GM23338 (cell line): ENCODE measurements around the gene VEGFB. TPM values are rescaled to one million over a fixed set of nuclear protein-coding genes. Genes with fewer than 3 reads are reported as not detected.
A peak's percentile ranks its signal among the peaks of the same experiment; 100 is the strongest.

ENCODE experiments used
- ATAC-seq: fragments of 200-7000 bp; cut with Tn5 transposase; 3 replicates; pipeline ENCODE4 v1.9.1; 2020
- DNase-seq: peaks from one replicate; pipeline ENCODE4 v3.0.0-alpha.2; 2015; ENCODE audit warnings: low spot score
- H2AFZ ChIP-seq: fragments of 200-600 bp; sonication (generic); 2 replicates; pipeline ENCODE4 v1.8.0; 2016; ENCODE audit warnings: antibody characterized with exemption, mild to moderate bottlenecking, moderate library complexity
- H3F3A ChIP-seq: fragments of 200-600 bp; sonication (generic); replicated peaks from 2 replicates; pipeline ENCODE4 v1.8.0; 2017; ENCODE audit warnings: antibody characterized with exemption, mixed run types, low read depth
- H3K27ac ChIP-seq: fragments of 200-600 bp; sonication (generic); 2 replicates; pipeline ENCODE4 v1.6.1; 2016; ENCODE audit warnings: low read depth
- H3K27me3 ChIP-seq: fragments of 200-600 bp; sonication (generic); 2 replicates; pipeline ENCODE4 v1.8.0; 2016; ENCODE audit warnings: mild to moderate bottlenecking, mixed run types, moderate library complexity; ENCODE audit not compliant: insufficient read depth
- H3K36me3 ChIP-seq: fragments of 200-600 bp; sonication (generic); 2 replicates; pipeline ENCODE4 v1.8.0; 2016; ENCODE audit warnings: mild to moderate bottlenecking; ENCODE audit not compliant: insufficient read depth
- H3K4me1 ChIP-seq: fragments of 200-600 bp; sonication (generic); 2 replicates; pipeline ENCODE4 v1.8.0; 2016; ENCODE audit warnings: mild to moderate bottlenecking, moderate library complexity; ENCODE audit not compliant: insufficient read depth
- H3K4me2 ChIP-seq: fragments of 200-600 bp; sonication (generic); 2 replicates; pipeline ENCODE4 v1.7.1; 2017; ENCODE audit warnings: mixed run types
- H3K4me3 ChIP-seq: fragments of 200-600 bp; sonication (generic); 2 replicates; pipeline ENCODE4 v1.6.1; 2016; ENCODE audit warnings: mixed run types
- H3K79me2 ChIP-seq: fragments of 200-600 bp; sonication (generic); replicated peaks from 2 replicates; pipeline ENCODE4 v1.8.0; 2017; ENCODE audit warnings: mild to moderate bottlenecking; ENCODE audit not compliant: insufficient read depth
- H3K9me2 ChIP-seq: fragments of 200-600 bp; sonication (generic); 2 replicates; pipeline ENCODE4 v1.8.0; 2017; ENCODE audit not compliant: insufficient read depth
- H4K20me1 ChIP-seq: fragments of 200-600 bp; sonication (generic); replicated peaks from 2 replicates; pipeline ENCODE4 v1.8.0; 2017; ENCODE audit warnings: mild to moderate bottlenecking; ENCODE audit not compliant: insufficient read depth
- H3K27ac Mint-ChIP-seq: 2 replicates; pipeline ENCODE4 v1.8.0; 2020; ENCODE audit warnings: inconsistent platforms, mild to moderate bottlenecking, moderate library complexity, mixed read lengths
- H3K27me3 Mint-ChIP-seq: 3 replicates; pipeline ENCODE4 v1.8.0; 2022; ENCODE audit warnings: low read depth, mild to moderate bottlenecking, moderate library complexity, mixed read lengths, inconsistent platforms; ENCODE audit not compliant: insufficient read depth, poor library complexity
- H3K36me3 Mint-ChIP-seq: 3 replicates; pipeline ENCODE4 v1.8.0; 2021; ENCODE audit warnings: low read depth, mild to moderate bottlenecking, inconsistent platforms, moderate library complexity, mixed read lengths
- H3K4me1 Mint-ChIP-seq: 3 replicates; pipeline ENCODE4 v1.8.0; 2020; ENCODE audit warnings: mild to moderate bottlenecking, inconsistent platforms, mixed read lengths
- H3K4me3 Mint-ChIP-seq: 3 replicates; pipeline ENCODE4 v1.8.0; 2021; ENCODE audit warnings: moderate library complexity, mild to moderate bottlenecking, inconsistent platforms, mixed read lengths
- H3K9me3 Mint-ChIP-seq: 3 replicates; pipeline ENCODE4 v1.8.0; 2020; ENCODE audit warnings: moderate library complexity, mild to moderate bottlenecking, inconsistent platforms, mixed read lengths
- CREB1 ChIP-seq: fragments of 250-450 bp; sonication (Bioruptor Pico); IDR thresholded peaks from 2 replicates; pipeline ENCODE4 v1.5.0; 2020; ENCODE audit warnings: low read depth, mild to moderate bottlenecking, moderate library complexity
- CTCF ChIP-seq, 2 experiments: fragments of 200-600 bp in 1 of 2; sonication (generic) in 1 of 2; conservative IDR thresholded peaks; 2 replicates each; pipeline versions ENCODE4 v1.5.1 to v1.6.1; 2016 to 2017; ENCODE audit warnings: antibody characterized with exemption in 2 of 2, low read depth in 2 of 2, mild to moderate bottlenecking in 2 of 2, moderate library complexity in 1 of 2
- ETS1 ChIP-seq: IDR thresholded peaks from 2 replicates; pipeline ENCODE4 v1.6.1; 2016; ENCODE audit warnings: antibody characterized with exemption
- NANOG ChIP-seq: IDR thresholded peaks from 2 replicates; pipeline ENCODE4 v1.6.1; 2016; ENCODE audit warnings: antibody characterized with exemption, borderline replicate concordance
- POLR2AphosphoS5 ChIP-seq: IDR thresholded peaks from 2 replicates; pipeline ENCODE4 v1.6.1; 2016; ENCODE audit warnings: antibody characterized with exemption, low read depth
- REST ChIP-seq: IDR thresholded peaks from one replicate; pipeline ENCODE4 v1.6.1; 2018; ENCODE audit warnings: antibody characterized with exemption; ENCODE audit not compliant: unreplicated experiment
- ZNF114 ChIP-seq: fragments of 250-450 bp; sonication (Bioruptor Pico); IDR thresholded peaks from 2 replicates; pipeline ENCODE4 v1.5.0; 2020; ENCODE audit warnings: mild to moderate bottlenecking, moderate library complexity
- ZNF331 ChIP-seq: fragments of 250-450 bp; sonication (Bioruptor Pico); IDR thresholded peaks from 2 replicates; pipeline ENCODE4 v1.5.0; 2020; ENCODE audit warnings: low read depth, mild to moderate bottlenecking, moderate library complexity
- ZNF462 ChIP-seq: fragments of 250-450 bp; sonication (Bioruptor Pico); IDR thresholded peaks from 2 replicates; pipeline ENCODE4 v1.5.0; 2020; ENCODE audit warnings: mild to moderate bottlenecking, moderate library complexity
- polyA plus RNA-seq: library from polyadenylated mRNA; unstranded; fragments of >200 nt; fragmentation: Nextera tagmentation; extraction: Ambion mirVana; gene quantifications from 2 replicates; pipeline ENCODE4 v1.2.1, GENCODE V29; 2016
- total RNA-seq: library from RNA; depleted of rRNA; stranded (reverse); fragments of >200 nt; shearing (Covaris generic); gene quantifications from 2 replicates; pipeline ENCODE4 v1.2.3, GENCODE V29; 2014

The VEGFB gene
- total and polyA plus RNA-seq, 2 experiments from 2014 or later, result 20.8 to 25.8 TPM

GRCh38 chr11:64244966-64245365 is 10.6 kb downstream of the VEGFB start:
- peaks cover 43% of the 10 kb centered on the region for H3K27me3 Mint-ChIP-seq
- DNase-seq, result no peak

GRCh38 chr11:64245401-64245796 is 11.0 kb downstream of the VEGFB start:
- peak overlapping the region; percentile 99 for H3K4me3 ChIP-seq
- peak overlapping the region; percentile 93 for H3K4me2 ChIP-seq
- H3K4me3 Mint-ChIP-seq, result peak overlapping the region; percentile 87
- peaks cover 45% of the 10 kb centered on the region for H3K4me1 Mint-ChIP-seq
- no peaks in the 10 kb centered on the region for H3K9me2 ChIP-seq
- peaks cover 40% of the 10 kb centered on the region for H3K4me1 ChIP-seq
- H3K27ac Mint-ChIP-seq, result peak overlapping the region; percentile 88
- H3K27me3 Mint-ChIP-seq, result peaks cover 40% of the 10 kb centered on the region
- H4K20me1 ChIP-seq, result no peaks in the 10 kb centered on the region; the same call in 1 of the 2 replicates
- no peaks in the 10 kb centered on the region for H3K27me3 ChIP-seq
- peaks cover 17% of the 10 kb centered on the region for H3K36me3 Mint-ChIP-seq
- H3F3A ChIP-seq, result peaks cover 49% of the 10 kb centered on the region
- H3K9me3 Mint-ChIP-seq, result no peaks in the 10 kb centered on the region
- H3K36me3 ChIP-seq, result no peaks in the 10 kb centered on the region
- H2AFZ ChIP-seq, result no peak overlapping the region
- no peak overlapping the region for H3K27ac ChIP-seq
- no peak for DNase-seq
- peaks cover 26% of the 10 kb centered on the region for H3K79me2 ChIP-seq
- no peak for ATAC-seq
- TF ChIP-seq REST (no peak), ZNF462 (CRISPR knock-in tag) (no peak), NANOG (no peak), CREB1 (CRISPR knock-in tag) (no peak), POLR2AphosphoS5 (no peak; the same call in 1 of the 2 replicates), ZNF331 (CRISPR knock-in tag) (no peak), ETS1 (no peak), ZNF114 (CRISPR knock-in tag) (no peak), CTCF (conservative IDR thresholded peaks at IDR 0.05; ENCODE audit: low read depth in 2 of 2) (no peak)

More at GRCh38 chr11:64244966-64245365, 10.6 kb downstream of the VEGFB start:
- TF ChIP-seq POLR2AphosphoS5 (peak; percentile 42; the same call in 1 of the 2 replicates), ZNF331 (CRISPR knock-in tag) (no peak)
- Histone ChIP-seq H3K27me3 (no peaks in the 10 kb centered on the region), H3K4me3 (peak overlapping the region; percentile 99), H3K27ac (no peak overlapping the region), H3K36me3 (no peaks in the 10 kb centered on the region), H4K20me1 (no peaks in the 10 kb centered on the region; the same call in 1 of the 2 replicates), H3K4me2 (peak overlapping the region; percentile 93), H3K9me2 (no peaks in the 10 kb centered on the region), H3K4me1 (peaks cover 40% of the 10 kb centered on the region), H3K79me2 (peaks cover 26% of the 10 kb centered on the region), H2AFZ (no peak overlapping the region), H3F3A (peaks cover 49% of the 10 kb centered on the region)
- Mint-ChIP-seq H3K4me3 (peak overlapping the region; percentile 87), H3K36me3 (peaks cover 17% of the 10 kb centered on the region), H3K4me1 (peaks cover 47% of the 10 kb centered on the region), H3K27ac (no peak overlapping the region), H3K9me3 (no peaks in the 10 kb centered on the region)
- ATAC-seq, result no peak
